T-helper 17 cell (primary cell): ENCODE data around the gene ANKLE2. TPM values are rescaled to one million over a fixed set of nuclear protein-coding genes. Genes with fewer than 3 reads are reported as not detected.
A peak's percentile ranks its signal among the peaks of the same experiment; 100 is the strongest.

ENCODE experiments used
- ATAC-seq: fragments of 150-1000 bp; cut with Tn5 transposase; 2 replicates; pipeline ENCODE4 v1.10.0; 2021; ENCODE audit warnings: mild to moderate bottlenecking, moderate library complexity
- DNase-seq, 3 donors: peaks; one replicate each; pipeline versions ENCODE4 v3.0.0 to v3.0.0-alpha.2; 2020 to 2021
- H3K9me3 ChIP-seq: one replicate; pipeline ENCODE4 v1.7.0; 2013; ENCODE audit warnings: low read length, mild to moderate bottlenecking; ENCODE audit not compliant: control insufficient read depth, poor library complexity, severe bottlenecking
- H3K27ac Mint-ChIP-seq: one replicate; pipeline ENCODE4 v1.8.0; 2022; ENCODE audit warnings: mild to moderate bottlenecking, moderate library complexity, mixed read lengths
- H3K27me3 Mint-ChIP-seq: one replicate; pipeline ENCODE4 v1.8.0; 2022; ENCODE audit warnings: mixed read lengths
- H3K36me3 Mint-ChIP-seq: one replicate; pipeline ENCODE4 v1.8.0; 2022; ENCODE audit warnings: low read depth, mixed read lengths
- H3K4me1 Mint-ChIP-seq: one replicate; pipeline ENCODE4 v1.8.0; 2022; ENCODE audit warnings: mild to moderate bottlenecking, mixed read lengths
- H3K4me3 Mint-ChIP-seq: one replicate; pipeline ENCODE4 v1.8.0; 2022; ENCODE audit warnings: mild to moderate bottlenecking, moderate library complexity, mixed read lengths
- total RNA-seq, 4 donors: library from RNA in 2 of 4; stranded (reverse) in 2 of 4; gene quantifications; one replicate each; pipeline ENCODE4 v1.2.3 and lab custom pipeline; 2022 to 2026

Gene ANKLE2
- total RNA-seq, 2 donors from 2014 or later: 82.4 to 84.2 TPM

DNA sequence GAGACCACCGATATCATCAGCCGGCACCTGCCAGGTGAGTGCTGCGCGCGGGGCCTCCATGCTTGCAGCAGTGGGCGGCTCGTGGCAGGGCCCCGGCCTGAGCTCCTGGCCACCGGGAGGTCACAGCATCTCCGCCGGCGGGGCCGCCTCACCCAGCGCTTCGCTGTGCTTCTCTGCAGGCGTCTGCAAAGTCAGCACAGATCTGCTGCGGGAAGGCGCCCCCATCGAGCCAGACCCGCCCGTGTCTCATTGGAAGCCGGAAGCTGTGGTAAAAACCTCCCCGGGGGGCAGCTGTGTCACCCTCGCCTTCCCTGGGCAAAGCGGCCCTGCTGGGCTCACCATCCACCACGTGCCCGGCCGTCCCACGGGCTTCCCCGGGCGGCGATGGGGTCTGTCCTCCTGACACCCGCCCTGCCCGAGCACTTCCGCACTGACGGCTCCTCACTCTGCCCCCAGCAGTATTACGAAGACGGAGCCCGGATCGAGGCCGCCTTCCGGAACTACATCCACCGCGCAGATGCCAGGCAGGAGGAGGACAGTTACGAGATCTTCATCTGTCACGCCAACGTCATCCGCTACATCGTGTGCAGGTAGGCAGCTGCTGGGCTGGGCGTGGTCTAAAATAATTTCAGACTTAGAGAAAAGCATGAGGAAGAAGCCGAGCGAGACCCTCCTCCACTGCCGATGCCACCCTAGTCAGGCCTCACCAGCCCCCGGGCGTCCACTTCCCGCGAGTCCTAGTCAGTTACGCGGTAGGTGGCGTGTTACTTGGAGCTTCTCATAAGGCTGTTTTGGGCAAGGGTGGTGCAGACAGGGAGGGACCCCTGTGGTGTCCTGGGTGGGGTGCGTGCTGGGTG is 43.9 kb downstream of the ANKLE2 start:
- Mint-ChIP-seq H3K4me1 (peaks cover 5% of the 10 kb centered on the region), H3K27ac (no peak overlapping the region), H3K4me3 (no peak overlapping the region), H3K36me3 (peaks cover 9% of the 10 kb centered on the region), H3K27me3 (no peaks in the 10 kb centered on the region)
- DNase-seq: no peak
- no peaks in the 10 kb centered on the region for H3K9me3 ChIP-seq
- ATAC-seq: no peak

- H3K4me1 Mint-ChIP-seq: peaks cover 10% of the 10 kb centered on the region
- no peaks in the 10 kb centered on the region for H3K27me3 Mint-ChIP-seq
- DNase-seq (no peak), ATAC-seq (no peak)
- H3K4me3 Mint-ChIP-seq: no peak overlapping the region
- no peaks in the 10 kb centered on the region for H3K9me3 ChIP-seq
- no peak overlapping the region for H3K27ac Mint-ChIP-seq
- peaks cover 9% of the 10 kb centered on the region for H3K36me3 Mint-ChIP-seq
Measured at GRCh38 chr12:132717011-132717410, 44.6 kb downstream of the ANKLE2 start.

DNA sequence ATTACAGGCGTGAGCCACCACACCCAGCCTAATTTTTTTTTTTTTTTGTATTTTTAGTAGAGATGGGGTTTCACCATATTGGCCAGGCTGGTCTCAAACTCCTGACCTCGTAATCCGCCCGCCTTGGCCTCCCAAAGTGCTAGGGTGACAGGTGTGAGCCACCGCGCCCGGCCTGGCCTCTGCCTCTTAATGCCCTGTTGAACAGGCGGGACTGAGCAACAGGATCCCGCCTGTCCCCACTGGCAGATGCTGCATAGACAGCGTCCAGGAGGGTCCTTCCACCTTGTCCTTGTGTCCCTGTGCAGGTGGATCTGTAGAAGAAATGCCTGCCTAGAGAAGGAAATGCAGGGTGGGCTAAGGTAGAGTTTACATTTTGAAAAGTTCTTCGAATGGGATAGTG is 45.3 kb downstream of the ANKLE2 start:
- H3K36me3 Mint-ChIP-seq: peaks cover 9% of the 10 kb centered on the region

DNA sequence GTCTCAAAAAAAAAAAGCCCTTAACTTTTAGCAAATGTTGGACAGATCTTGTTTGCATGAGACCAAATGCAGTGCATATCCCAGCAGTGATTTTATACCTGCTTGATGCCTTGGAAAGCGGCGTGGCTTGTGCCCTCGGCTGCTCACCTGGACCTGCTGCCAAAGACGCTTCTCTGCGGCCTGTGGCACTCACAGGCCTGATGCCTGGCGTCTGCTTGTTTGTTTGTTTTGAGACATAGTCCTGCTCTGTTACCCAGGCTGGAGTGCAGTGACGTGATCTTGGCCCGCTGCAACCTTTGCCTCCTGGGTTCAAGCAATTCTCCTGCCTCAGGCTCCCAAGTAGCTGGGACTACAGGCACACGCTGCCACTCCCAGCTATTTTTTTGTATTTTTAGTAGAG is 45.8 kb downstream of the ANKLE2 start:
- H3K27ac Mint-ChIP-seq: no peak overlapping the region
- peaks cover 10% of the 10 kb centered on the region for H3K4me1 Mint-ChIP-seq
- ATAC-seq: no peak
- no peaks in the 10 kb centered on the region for H3K9me3 ChIP-seq
- no peak overlapping the region for H3K4me3 Mint-ChIP-seq
- H3K27me3 Mint-ChIP-seq: no peaks in the 10 kb centered on the region
- DNase-seq: no peak
- H3K36me3 Mint-ChIP-seq: peaks cover 9% of the 10 kb centered on the region

More for the DNA sequence above, 45.3 kb downstream of the ANKLE2 start:
- peaks cover 10% of the 10 kb centered on the region for H3K4me1 Mint-ChIP-seq
- H3K27me3 Mint-ChIP-seq: no peaks in the 10 kb centered on the region
- ATAC-seq (no peak), DNase-seq (no peak)
- H3K27ac Mint-ChIP-seq: no peak overlapping the region
- no peak overlapping the region for H3K4me3 Mint-ChIP-seq
- H3K9me3 ChIP-seq: no peaks in the 10 kb centered on the region

GRCh38 chr12:132713123-132713522 is 48.5 kb downstream of the ANKLE2 start:
- no peaks in the 10 kb centered on the region for H3K9me3 ChIP-seq
- H3K4me1 Mint-ChIP-seq: peaks cover 14% of the 10 kb centered on the region
- ATAC-seq (no peak), DNase-seq (no peak)
- H3K4me3 Mint-ChIP-seq: no peak overlapping the region
- peaks cover 2% of the 10 kb centered on the region for H3K36me3 Mint-ChIP-seq
- H3K27me3 Mint-ChIP-seq: no peaks in the 10 kb centered on the region
- peak overlapping the region; percentile 74 for H3K27ac Mint-ChIP-seq

GRCh38 chr12:132711080-132711843 is 50.4 kb downstream of the ANKLE2 start:
- DNase-seq (peak in 1 of 3 donors; percentile 20), ATAC-seq (no peak)
- H3K4me3 Mint-ChIP-seq: peak overlapping the region; percentile 87
- H3K36me3 Mint-ChIP-seq: no peaks in the 10 kb centered on the region
- no peaks in the 10 kb centered on the region for H3K27me3 Mint-ChIP-seq
- H3K9me3 ChIP-seq: no peaks in the 10 kb centered on the region
- no peak overlapping the region for H3K27ac Mint-ChIP-seq
- H3K4me1 Mint-ChIP-seq: peaks cover 14% of the 10 kb centered on the region

DNA sequence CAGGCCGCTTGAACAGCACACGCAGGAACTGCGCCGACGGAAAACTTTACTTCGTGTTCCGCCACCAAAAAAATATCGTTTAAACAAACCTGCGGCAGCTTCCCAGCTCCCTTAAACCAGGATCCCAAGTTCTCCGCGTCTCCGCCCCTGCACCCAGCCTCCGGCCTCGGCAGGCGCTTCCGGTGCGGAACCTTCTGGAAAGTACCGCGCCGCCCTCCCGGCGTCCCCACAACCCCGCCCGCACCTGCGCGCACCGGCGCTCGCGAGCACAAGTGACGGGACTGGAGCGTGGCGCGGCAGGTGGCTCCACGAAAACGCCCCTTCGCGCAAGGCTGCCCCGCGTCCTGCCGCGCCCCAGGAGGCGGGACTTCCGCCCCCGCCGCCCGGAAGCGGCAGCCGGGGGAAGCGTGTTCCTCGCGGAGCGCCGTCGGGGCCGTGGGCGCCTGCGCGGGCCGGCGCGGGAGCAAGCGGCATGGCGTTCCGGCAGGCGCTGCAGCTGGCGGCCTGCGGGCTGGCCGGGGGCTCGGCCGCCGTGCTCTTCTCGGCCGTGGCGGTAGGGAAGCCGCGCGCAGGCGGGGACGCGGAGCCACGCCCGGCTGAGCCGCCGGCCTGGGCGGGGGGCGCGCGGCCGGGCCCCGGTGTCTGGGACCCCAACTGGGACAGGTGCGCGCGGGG is 51.1 kb downstream of the ANKLE2 start, which contains the start of gene PGAM5:
PGAM5 (plus strand) TSS at position 438 of the 675 bp plus-strand sequence; CDS start at position 473, 35 bp downstream.
- Mint-ChIP-seq H3K27ac (peak within 1 kb of the TSS; percentile 93), H3K27me3 (no peaks in the 10 kb centered on the region), H3K36me3 (no peaks in the 10 kb centered on the region), H3K4me3 (peak within 1 kb of the TSS; percentile 87), H3K4me1 (peaks cover 14% of the 10 kb centered on the region)
- H3K9me3 ChIP-seq: no peaks in the 10 kb centered on the region
- ATAC-seq (peak; percentile 98), DNase-seq (peak; percentile 94 to 97 (median 95))

DNA sequence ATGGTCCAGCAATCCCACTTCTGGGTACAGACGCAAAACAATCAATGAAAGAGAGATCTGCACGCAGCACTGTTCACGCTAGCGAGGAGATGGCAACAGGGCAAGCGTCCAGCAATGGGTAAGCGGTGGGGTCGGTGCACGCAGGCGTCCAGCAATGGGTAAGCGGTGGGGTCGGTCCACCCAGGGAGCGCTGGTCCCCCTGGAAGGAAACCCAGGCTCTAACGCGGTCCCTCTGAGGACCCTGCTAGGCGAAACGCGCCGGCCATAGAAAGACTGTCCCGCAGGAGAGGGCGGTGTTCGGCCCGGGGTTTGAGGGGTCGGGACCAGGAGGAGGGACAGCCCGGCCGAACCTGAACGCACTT is 51.6 kb downstream of the ANKLE2 start:
- peak overlapping the region; percentile 93 for H3K27ac Mint-ChIP-seq

GRCh38 chr12:132708150-132708549 is 53.5 kb downstream of the ANKLE2 start:
- Mint-ChIP-seq H3K36me3 (no peaks in the 10 kb centered on the region), H3K27ac (no peak overlapping the region), H3K27me3 (no peaks in the 10 kb centered on the region), H3K4me3 (no peak overlapping the region), H3K4me1 (peaks cover 12% of the 10 kb centered on the region)
- no peaks in the 10 kb centered on the region for H3K9me3 ChIP-seq
- ATAC-seq: no peak
- no peak for DNase-seq

More for the DNA sequence above, 51.6 kb downstream of the ANKLE2 start:
- peaks cover 14% of the 10 kb centered on the region for H3K4me1 Mint-ChIP-seq
- no peaks in the 10 kb centered on the region for H3K27me3 Mint-ChIP-seq
- no peaks in the 10 kb centered on the region for H3K9me3 ChIP-seq
- DNase-seq: peak in 1 of 3 donors; percentile 22
- H3K36me3 Mint-ChIP-seq: no peaks in the 10 kb centered on the region
- peak overlapping the region; percentile 87 for H3K4me3 Mint-ChIP-seq
- ATAC-seq: no peak

- Mint-ChIP-seq H3K4me3 (no peak overlapping the region), H3K4me1 (peaks cover 10% of the 10 kb centered on the region)
Measured at GRCh38 chr12:132707241-132707640, 54.4 kb downstream of the ANKLE2 start.

GRCh38 chr12:132703641-132704040 is 58.0 kb downstream of the ANKLE2 start:
- ATAC-seq: no peak
- no peaks in the 10 kb centered on the region for H3K36me3 Mint-ChIP-seq

More at GRCh38 chr12:132707241-132707640, 54.4 kb downstream of the ANKLE2 start:
- Mint-ChIP-seq H3K27ac (no peak overlapping the region), H3K36me3 (no peaks in the 10 kb centered on the region), H3K27me3 (no peaks in the 10 kb centered on the region)
- no peak for DNase-seq
- H3K9me3 ChIP-seq: no peaks in the 10 kb centered on the region
- no peak for ATAC-seq

GRCh38 chr12:132702640-132703039 is 59.0 kb downstream of the ANKLE2 start:
- no peak overlapping the region for H3K4me3 Mint-ChIP-seq
- no peaks in the 10 kb centered on the region for H3K36me3 Mint-ChIP-seq
- H3K27me3 Mint-ChIP-seq: no peaks in the 10 kb centered on the region
- H3K4me1 Mint-ChIP-seq: peaks cover 3% of the 10 kb centered on the region
- no peak overlapping the region for H3K27ac Mint-ChIP-seq
- no peak for ATAC-seq
- H3K9me3 ChIP-seq: no peaks in the 10 kb centered on the region
- DNase-seq: no peak

More at GRCh38 chr12:132703641-132704040, 58.0 kb downstream of the ANKLE2 start:
- DNase-seq: no peak
- Mint-ChIP-seq H3K4me3 (no peak overlapping the region), H3K27me3 (no peaks in the 10 kb centered on the region), H3K4me1 (peaks cover 3% of the 10 kb centered on the region), H3K27ac (peak overlapping the region; percentile 6)
- no peaks in the 10 kb centered on the region for H3K9me3 ChIP-seq
